ENCODE data around the gene LETMD1.
A peak's percentile ranks its signal among the peaks of the same experiment; 100 is the strongest.

DNA sequence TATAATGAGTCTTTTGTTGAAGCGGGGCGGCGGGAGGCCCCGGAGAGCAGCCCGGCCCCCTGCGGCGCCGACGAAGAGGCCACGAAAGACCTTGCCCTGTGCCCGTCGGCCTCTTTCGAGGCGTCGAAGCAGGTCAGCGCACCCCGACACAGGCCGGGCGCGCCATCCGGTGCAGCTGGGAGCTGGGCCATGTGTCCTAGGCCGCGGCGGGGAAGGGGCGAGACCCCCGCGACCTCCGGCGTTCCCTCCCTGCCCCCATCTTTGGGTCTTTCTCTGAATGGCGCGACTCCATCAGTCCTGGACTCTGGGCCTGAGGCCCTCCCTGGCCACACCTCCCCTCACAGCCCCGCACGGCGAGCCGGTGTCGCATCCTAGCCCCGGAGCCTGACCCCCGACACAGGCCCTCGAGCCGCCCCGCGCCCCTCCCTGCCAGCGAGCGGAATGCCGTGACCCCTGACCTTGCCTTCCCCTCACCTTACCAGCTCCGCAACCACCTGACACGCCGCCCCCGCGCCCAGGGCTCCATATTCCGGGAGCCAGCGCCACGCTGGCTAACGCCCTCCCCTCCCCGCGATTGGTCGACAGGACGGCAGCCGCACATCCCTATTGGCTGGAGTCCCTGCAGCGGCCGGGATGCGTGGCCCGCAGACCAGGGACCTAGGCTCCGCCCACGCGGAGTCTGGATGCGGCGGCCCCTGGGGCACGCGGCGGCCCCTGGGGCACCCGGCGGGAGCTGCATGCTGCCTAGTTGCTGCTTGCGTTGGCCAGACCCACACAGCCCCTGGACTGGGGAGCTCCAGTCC is 22.1 kb upstream of the LETMD1 start, which contains the start of gene SLC11A2:
- TF ChIP-seq, protein P1, sequence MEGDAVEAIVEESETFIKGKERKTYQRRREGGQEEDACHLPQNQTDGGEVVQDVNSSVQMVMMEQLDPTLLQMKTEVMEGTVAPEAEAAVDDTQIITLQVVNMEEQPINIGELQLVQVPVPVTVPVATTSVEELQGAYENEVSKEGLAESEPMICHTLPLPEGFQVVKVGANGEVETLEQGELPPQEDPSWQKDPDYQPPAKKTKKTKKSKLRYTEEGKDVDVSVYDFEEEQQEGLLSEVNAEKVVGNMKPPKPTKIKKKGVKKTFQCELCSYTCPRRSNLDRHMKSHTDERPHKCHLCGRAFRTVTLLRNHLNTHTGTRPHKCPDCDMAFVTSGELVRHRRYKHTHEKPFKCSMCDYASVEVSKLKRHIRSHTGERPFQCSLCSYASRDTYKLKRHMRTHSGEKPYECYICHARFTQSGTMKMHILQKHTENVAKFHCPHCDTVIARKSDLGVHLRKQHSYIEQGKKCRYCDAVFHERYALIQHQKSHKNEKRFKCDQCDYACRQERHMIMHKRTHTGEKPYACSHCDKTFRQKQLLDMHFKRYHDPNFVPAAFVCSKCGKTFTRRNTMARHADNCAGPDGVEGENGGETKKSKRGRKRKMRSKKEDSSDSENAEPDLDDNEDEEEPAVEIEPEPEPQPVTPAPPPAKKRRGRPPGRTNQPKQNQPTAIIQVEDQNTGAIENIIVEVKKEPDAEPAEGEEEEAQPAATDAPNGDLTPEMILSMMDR (IDR thresholded peaks at IDR 0.05) = peak in 1 of 3 experiments; percentile 23
- TF ChIP-seq POLR2A (IDR thresholded peaks at IDR 0.05) = no peak

Data from testis (tissue), 2 donors.